ENCODE results near the gene RFTN1. TPM values are rescaled to one million over a fixed set of nuclear protein-coding genes. Genes with fewer than 3 reads are reported as not detected.

The RFTN1 gene
- total and polyA plus RNA-seq, 2 donors from 2014 or later: 15.3 to 34.1 TPM

GRCh38 chr3:16370503-16370871 is 143.0 kb downstream of the RFTN1 start:
- FAIRE-seq (no peak), DNase-seq (peak in 1 of 5 donors; percentile 33)
- Histone ChIP-seq H3K4me1 (ENCODE audit: control insufficient read depth in 2 of 3, insufficient read depth in 2 of 3, low read depth in 1 of 3, low read length in 3 of 3) (peaks cover 0 to 22% (median 18%) of the 10 kb centered on the region in 3 donors), H3K9me3 (ENCODE audit: control insufficient read depth in 2 of 3, insufficient read depth in 1 of 3, low read length in 3 of 3) (no peaks in the 10 kb centered on the region), H3K4me3 (ENCODE audit: low read length in 3 of 3) (no peak overlapping the region), H3K27me3 (ENCODE audit: control insufficient read depth, insufficient read depth, low read length) (no peaks in the 10 kb centered on the region), H3K9ac (ENCODE audit: low read length in 3 of 3) (no peak overlapping the region), H3K27ac (ENCODE audit: low read depth in 2 of 2, low read length in 2 of 2) (peak overlapping the region in 1 of 2 donors; percentile 28), H3K36me3 (ENCODE audit: control insufficient read depth in 2 of 3, insufficient read depth in 3 of 3, low read length in 3 of 3) (peaks cover 0 to 8% (median 0%) of the 10 kb centered on the region in 3 donors)
- intact Hi-C loops (cut with DNase I): no loop called here
- TF ChIP-seq, protein P1, sequence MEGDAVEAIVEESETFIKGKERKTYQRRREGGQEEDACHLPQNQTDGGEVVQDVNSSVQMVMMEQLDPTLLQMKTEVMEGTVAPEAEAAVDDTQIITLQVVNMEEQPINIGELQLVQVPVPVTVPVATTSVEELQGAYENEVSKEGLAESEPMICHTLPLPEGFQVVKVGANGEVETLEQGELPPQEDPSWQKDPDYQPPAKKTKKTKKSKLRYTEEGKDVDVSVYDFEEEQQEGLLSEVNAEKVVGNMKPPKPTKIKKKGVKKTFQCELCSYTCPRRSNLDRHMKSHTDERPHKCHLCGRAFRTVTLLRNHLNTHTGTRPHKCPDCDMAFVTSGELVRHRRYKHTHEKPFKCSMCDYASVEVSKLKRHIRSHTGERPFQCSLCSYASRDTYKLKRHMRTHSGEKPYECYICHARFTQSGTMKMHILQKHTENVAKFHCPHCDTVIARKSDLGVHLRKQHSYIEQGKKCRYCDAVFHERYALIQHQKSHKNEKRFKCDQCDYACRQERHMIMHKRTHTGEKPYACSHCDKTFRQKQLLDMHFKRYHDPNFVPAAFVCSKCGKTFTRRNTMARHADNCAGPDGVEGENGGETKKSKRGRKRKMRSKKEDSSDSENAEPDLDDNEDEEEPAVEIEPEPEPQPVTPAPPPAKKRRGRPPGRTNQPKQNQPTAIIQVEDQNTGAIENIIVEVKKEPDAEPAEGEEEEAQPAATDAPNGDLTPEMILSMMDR (IDR thresholded peaks at IDR 0.05; ENCODE audit: borderline replicate concordance, extremely low read depth, insufficient read depth): no peak

DNA sequence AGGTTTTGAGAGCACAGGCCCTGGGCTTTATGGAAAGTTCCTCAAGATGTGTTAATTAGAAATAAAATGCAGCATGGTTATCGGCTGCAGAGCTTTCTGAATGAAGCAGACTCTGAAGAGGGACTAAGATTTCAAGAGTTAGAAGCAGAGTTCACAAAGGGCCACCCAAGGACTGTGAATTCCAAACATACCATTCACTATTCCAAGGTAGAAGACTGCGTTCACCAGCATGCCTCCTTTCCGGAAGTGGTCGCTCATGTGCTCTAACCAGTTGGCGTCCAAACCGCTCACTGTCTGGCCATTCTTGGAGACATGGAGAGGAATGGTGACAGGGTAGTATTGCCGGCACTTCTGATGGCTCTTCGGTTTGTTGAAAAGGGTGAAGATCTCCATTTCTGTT is 143.6 kb downstream of the RFTN1 start:
- peaks cover 0 to 22% (median 18%) of the 10 kb centered on the region in 3 donors for H3K4me1 ChIP-seq (ENCODE audit: control insufficient read depth in 2 of 3, insufficient read depth in 2 of 3, low read depth in 1 of 3, low read length in 3 of 3)
- TF ChIP-seq, protein P1 (IDR thresholded peaks at IDR 0.05; ENCODE audit: borderline replicate concordance, extremely low read depth, insufficient read depth): no peak
- peaks cover 0 to 8% (median 0%) of the 10 kb centered on the region in 3 donors for H3K36me3 ChIP-seq (ENCODE audit: control insufficient read depth in 2 of 3, insufficient read depth in 3 of 3, low read length in 3 of 3)
- peak overlapping the region in 1 of 2 donors; percentile 28 for H3K27ac ChIP-seq (ENCODE audit: low read depth in 2 of 2, low read length in 2 of 2)
- H3K4me3 ChIP-seq (ENCODE audit: low read length in 3 of 3): no peak overlapping the region
- no peaks in the 10 kb centered on the region for H3K27me3 ChIP-seq (ENCODE audit: control insufficient read depth, insufficient read depth, low read length)
- DNase-seq: no peak
- H3K9ac ChIP-seq (ENCODE audit: low read length in 3 of 3): no peak overlapping the region
- H3K9me3 ChIP-seq (ENCODE audit: control insufficient read depth in 2 of 3, insufficient read depth in 1 of 3, low read length in 3 of 3): no peaks in the 10 kb centered on the region
- FAIRE-seq: no peak
- intact Hi-C loops (cut with DNase I): no loop called here

DNA sequence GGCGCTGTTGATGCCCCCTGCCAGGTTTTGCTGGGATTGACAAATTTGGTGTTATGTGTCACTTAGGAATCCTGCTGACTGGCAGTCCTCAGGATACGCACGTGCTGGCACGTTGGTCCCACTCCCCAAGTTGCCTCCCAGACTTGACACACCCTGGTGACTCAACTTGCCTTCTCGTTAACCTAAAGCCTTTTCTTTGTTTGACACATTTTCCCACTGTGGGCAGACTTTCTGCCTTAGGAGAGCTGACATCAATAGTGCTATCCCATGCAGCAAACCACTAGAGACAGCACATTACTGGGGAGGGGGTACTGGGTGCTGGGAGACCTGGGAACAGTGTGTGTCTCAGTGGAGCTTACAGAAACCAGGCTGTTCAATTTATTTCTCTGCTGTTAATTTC is 144.2 kb downstream of the RFTN1 start:
- Histone ChIP-seq H3K27ac (ENCODE audit: low read depth in 2 of 2, low read length in 2 of 2) (peak overlapping the region in 1 of 2 donors; percentile 28), H3K9ac (ENCODE audit: low read length in 3 of 3) (no peak overlapping the region), H3K4me1 (ENCODE audit: control insufficient read depth in 2 of 3, insufficient read depth in 2 of 3, low read depth in 1 of 3, low read length in 3 of 3) (peaks cover 0 to 22% (median 18%) of the 10 kb centered on the region in 3 donors), H3K9me3 (ENCODE audit: control insufficient read depth in 2 of 3, insufficient read depth in 1 of 3, low read length in 3 of 3) (no peaks in the 10 kb centered on the region), H3K27me3 (ENCODE audit: control insufficient read depth, insufficient read depth, low read length) (no peaks in the 10 kb centered on the region), H3K36me3 (ENCODE audit: control insufficient read depth in 2 of 3, insufficient read depth in 3 of 3, low read length in 3 of 3) (peaks cover 0 to 8% (median 0%) of the 10 kb centered on the region in 3 donors), H3K4me3 (ENCODE audit: low read length in 3 of 3) (no peak overlapping the region)
- TF ChIP-seq, protein P1 (IDR thresholded peaks at IDR 0.05; ENCODE audit: borderline replicate concordance, extremely low read depth, insufficient read depth): no peak
- intact Hi-C loops (cut with DNase I): no loop called here
- DNase-seq (no peak), FAIRE-seq (no peak)

DNA sequence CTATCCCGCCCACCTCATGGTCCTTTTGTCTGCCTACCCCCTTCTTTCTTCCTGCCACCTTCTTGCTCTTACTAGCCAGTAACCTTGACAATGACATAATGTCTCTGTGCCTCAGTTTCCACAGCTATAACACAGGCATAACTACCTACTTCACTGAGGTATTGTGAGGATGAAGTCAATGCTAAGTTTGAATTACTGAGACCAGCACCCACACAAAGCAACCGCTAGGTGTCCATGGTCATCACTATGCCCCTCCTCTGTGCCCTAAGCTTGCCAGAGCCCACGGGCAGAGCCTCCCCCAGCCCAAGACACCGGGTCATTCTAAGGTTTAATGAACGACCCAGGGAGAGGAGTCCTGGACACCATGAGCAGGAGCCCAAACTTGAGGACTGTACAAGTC is 146.9 kb downstream of the RFTN1 start:
- H3K27ac ChIP-seq (ENCODE audit: low read depth in 2 of 2, low read length in 2 of 2): no peak overlapping the region
- H3K4me3 ChIP-seq (ENCODE audit: low read length in 3 of 3): no peak overlapping the region
- peaks cover 0 to 11% (median 9%) of the 10 kb centered on the region in 3 donors for H3K4me1 ChIP-seq (ENCODE audit: control insufficient read depth in 2 of 3, insufficient read depth in 2 of 3, low read depth in 1 of 3, low read length in 3 of 3)
- H3K9ac ChIP-seq (ENCODE audit: low read length in 3 of 3): no peak overlapping the region
- FAIRE-seq (no peak), DNase-seq (no peak)
- peaks cover 0 to 13% (median 2%) of the 10 kb centered on the region in 3 donors for H3K36me3 ChIP-seq (ENCODE audit: control insufficient read depth in 2 of 3, insufficient read depth in 3 of 3, low read length in 3 of 3)
- intact Hi-C loops (cut with DNase I): no loop called here
- TF ChIP-seq, protein P1 (IDR thresholded peaks at IDR 0.05; ENCODE audit: borderline replicate concordance, extremely low read depth, insufficient read depth): no peak
- H3K9me3 ChIP-seq (ENCODE audit: control insufficient read depth in 2 of 3, insufficient read depth in 1 of 3, low read length in 3 of 3): no peaks in the 10 kb centered on the region
- H3K27me3 ChIP-seq (ENCODE audit: control insufficient read depth, insufficient read depth, low read length): no peaks in the 10 kb centered on the region
